Measurements from ENCODE around the gene ZNF778. TPM values are rescaled to one million over a fixed set of nuclear protein-coding genes. Genes with fewer than 3 reads are reported as not detected.

Gene ZNF778
- total and polyA plus RNA-seq, 2 of the 13 experiments (the other 11 are each of a cell fraction or from before 2014, with no cell fraction given): 3.8 to 7.2 TPM

DNA sequence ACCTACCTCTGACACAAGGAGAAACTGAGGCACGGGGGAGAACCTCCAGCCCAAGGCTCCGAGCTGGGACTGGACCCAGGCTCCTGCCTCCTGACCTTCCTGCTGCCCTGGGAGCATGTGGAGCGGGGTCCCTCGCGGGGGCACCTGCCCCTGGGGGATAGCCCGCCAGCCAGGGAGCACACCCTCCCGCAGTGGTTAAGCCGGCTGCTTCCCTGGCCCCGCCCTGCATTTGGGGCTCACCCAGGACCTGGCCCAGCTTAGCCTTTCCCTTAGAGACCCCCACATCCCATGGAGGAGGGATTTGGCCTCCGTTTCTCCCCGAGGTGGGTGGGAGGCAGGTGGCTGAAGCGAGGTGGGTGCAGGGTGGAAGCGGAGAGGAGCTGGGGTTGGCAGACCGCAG is 47.7 kb upstream of the ZNF778 start (continued):
- TF ChIP-seq ZNF136 (CRISPR knock-in tag; IDR thresholded peaks at IDR 0.05; ENCODE audit: low read depth): no peak
- no peak for TF ChIP-seq ZNF564 (CRISPR knock-in tag; IDR thresholded peaks at IDR 0.05)
- no peak for TF ChIP-seq ZNF446 (CRISPR knock-in tag; IDR thresholded peaks at IDR 0.05)
- TF ChIP-seq SP140L (CRISPR knock-in tag; IDR thresholded peaks at IDR 0.05; ENCODE audit: borderline replicate concordance): no peak
- no peak for TF ChIP-seq RARA (CRISPR knock-in tag; IDR thresholded peaks at IDR 0.05)
- TF ChIP-seq, protein P1, sequence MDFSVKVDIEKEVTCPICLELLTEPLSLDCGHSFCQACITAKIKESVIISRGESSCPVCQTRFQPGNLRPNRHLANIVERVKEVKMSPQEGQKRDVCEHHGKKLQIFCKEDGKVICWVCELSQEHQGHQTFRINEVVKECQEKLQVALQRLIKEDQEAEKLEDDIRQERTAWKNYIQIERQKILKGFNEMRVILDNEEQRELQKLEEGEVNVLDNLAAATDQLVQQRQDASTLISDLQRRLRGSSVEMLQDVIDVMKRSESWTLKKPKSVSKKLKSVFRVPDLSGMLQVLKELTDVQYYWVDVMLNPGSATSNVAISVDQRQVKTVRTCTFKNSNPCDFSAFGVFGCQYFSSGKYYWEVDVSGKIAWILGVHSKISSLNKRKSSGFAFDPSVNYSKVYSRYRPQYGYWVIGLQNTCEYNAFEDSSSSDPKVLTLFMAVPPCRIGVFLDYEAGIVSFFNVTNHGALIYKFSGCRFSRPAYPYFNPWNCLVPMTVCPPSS (IDR thresholded peaks at IDR 0.05): no peak
- no peak for TF ChIP-seq DNMT3B (CRISPR knock-in tag; conservative IDR thresholded peaks at IDR 0.05)
- TF ChIP-seq, protein P2, sequence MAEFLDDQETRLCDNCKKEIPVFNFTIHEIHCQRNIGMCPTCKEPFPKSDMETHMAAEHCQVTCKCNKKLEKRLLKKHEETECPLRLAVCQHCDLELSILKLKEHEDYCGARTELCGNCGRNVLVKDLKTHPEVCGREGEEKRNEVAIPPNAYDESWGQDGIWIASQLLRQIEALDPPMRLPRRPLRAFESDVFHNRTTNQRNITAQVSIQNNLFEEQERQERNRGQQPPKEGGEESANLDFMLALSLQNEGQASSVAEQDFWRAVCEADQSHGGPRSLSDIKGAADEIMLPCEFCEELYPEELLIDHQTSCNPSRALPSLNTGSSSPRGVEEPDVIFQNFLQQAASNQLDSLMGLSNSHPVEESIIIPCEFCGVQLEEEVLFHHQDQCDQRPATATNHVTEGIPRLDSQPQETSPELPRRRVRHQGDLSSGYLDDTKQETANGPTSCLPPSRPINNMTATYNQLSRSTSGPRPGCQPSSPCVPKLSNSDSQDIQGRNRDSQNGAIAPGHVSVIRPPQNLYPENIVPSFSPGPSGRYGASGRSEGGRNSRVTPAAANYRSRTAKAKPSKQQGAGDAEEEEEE (CRISPR knock-in tag; IDR thresholded peaks at IDR 0.05; ENCODE audit: borderline replicate concordance): no peak

DNA sequence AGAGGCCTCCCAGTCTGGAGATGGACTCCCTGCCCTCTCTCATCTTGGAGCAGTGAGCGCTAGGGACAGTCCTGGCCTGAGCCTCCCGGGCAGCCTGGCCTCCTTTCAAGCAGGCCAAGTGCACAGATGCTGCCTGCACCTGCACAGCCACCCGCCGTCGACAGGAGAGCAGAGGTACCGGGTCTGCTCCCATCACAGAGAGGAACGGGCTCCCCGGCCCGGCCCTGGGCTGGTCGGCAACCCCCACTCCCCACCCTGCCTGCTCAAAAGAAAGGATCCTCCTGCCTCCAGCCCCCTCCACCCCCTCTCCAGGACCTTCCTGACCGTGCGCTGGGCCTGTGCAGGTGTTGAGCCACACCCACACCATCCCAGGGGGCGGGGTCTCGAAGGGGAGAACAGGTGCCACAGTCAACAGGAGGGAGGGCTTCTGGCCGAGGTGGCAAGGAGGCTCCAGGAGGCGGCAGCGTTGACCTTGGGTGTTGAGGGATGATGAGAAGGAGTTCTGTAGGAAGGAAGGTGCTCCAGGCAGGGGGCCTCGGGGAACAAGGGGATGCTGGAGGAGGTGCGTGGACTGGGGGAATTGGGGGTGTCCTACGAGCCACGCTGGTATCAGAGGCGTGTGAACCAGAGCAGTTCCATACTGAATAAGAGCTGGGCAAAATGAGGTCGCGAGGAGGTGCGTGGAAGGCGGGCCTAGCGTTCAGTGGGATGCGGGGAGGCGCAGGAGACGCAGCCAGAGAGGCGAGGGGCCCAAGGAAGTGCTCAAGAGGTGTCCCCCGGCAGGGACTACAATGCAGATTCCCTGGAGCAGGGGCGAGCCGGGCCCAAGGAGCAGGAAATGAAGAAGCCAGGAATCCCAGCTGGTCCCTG is 46.9 kb upstream of the ZNF778 start:
- H3K36me3 ChIP-seq (replicated peaks in 1 of 2; ENCODE audit: control insufficient read depth in 1 of 2, insufficient read depth in 2 of 2, low read length in 2 of 2): no peaks in the 10 kb centered on the region
- H3K79me2 ChIP-seq (ENCODE audit: insufficient read depth, low read length): no peaks in the 10 kb centered on the region
- FAIRE-seq: no peak
- WGBS (ENCODE audit: low lambda C conversion rate): 42% methylated on average over 25 of the region's 34 CpGs
- H3K9me3 ChIP-seq (ENCODE audit: low read length): no peaks in the 10 kb centered on the region
- ATAC-seq: no peak
- intact Hi-C loops (cut with micrococcal nuclease; ENCODE audit: unreplicated experiment): loop anchor here (5.0 kb wide), 1 partner anchor 47 kb away; the partner anchor contains the start of gene ZNF778
- peak overlapping the region in 2 of 3 experiments; percentile 13 to 62; a peak in 2 of 6 replicates for H3K4me3 ChIP-seq (replicated peaks in 1 of 3; ENCODE audit: insufficient read depth in 1 of 3, low read depth in 2 of 3, low read length in 3 of 3)
- in situ Hi-C loops (cut with HindIII; ENCODE audit: extremely low pct_ligation_motif_present, low pct_unique_long_range_greater_than_20kb): no loop called here
- H2AFZ ChIP-seq (ENCODE audit: low read length): no peak overlapping the region
- H3K4me2 ChIP-seq (ENCODE audit: low read depth, low read length): peak overlapping the region; percentile 68
- H3K9ac ChIP-seq (ENCODE audit: insufficient read depth, low read depth, low read length): no peak overlapping the region
- POLR2A ChIA-PET: interaction anchor here (0.7 to 1.3 kb wide), 13 partner anchors 13 to 433 kb away, joined by 3 to 10 read pairs (median 3); partner anchors contain the start of genes GALNS, SLC22A31 and TRAPPC2L
- peaks cover 50 to 83% of the 10 kb centered on the region in 2 experiments for H3K27me3 ChIP-seq (ENCODE audit: control insufficient read depth in 1 of 2, insufficient read depth in 2 of 2, low read length in 2 of 2)
- H4K20me1 ChIP-seq (ENCODE audit: insufficient read depth, low read length): peaks cover 17% of the 10 kb centered on the region
- H3K4me1 ChIP-seq (ENCODE audit: insufficient read depth, low read length): peaks cover 62% of the 10 kb centered on the region
- BruUV-seq (replicated peaks): no TSS peak
- no peak for DNase-seq (ENCODE audit: low spot score)
- no peak overlapping the region for H3K27ac ChIP-seq (ENCODE audit: extremely low read length, insufficient read depth, low read length)
- CTCF ChIA-PET (ENCODE audit: low intra/inter-chr PET ratio, low total read pairs): interaction anchor here (3.4 kb wide), 1 partner anchor 331 kb away, joined by 17 read pairs; no protein-coding TSS in a partner anchor
- TF ChIP-seq, protein P3, sequence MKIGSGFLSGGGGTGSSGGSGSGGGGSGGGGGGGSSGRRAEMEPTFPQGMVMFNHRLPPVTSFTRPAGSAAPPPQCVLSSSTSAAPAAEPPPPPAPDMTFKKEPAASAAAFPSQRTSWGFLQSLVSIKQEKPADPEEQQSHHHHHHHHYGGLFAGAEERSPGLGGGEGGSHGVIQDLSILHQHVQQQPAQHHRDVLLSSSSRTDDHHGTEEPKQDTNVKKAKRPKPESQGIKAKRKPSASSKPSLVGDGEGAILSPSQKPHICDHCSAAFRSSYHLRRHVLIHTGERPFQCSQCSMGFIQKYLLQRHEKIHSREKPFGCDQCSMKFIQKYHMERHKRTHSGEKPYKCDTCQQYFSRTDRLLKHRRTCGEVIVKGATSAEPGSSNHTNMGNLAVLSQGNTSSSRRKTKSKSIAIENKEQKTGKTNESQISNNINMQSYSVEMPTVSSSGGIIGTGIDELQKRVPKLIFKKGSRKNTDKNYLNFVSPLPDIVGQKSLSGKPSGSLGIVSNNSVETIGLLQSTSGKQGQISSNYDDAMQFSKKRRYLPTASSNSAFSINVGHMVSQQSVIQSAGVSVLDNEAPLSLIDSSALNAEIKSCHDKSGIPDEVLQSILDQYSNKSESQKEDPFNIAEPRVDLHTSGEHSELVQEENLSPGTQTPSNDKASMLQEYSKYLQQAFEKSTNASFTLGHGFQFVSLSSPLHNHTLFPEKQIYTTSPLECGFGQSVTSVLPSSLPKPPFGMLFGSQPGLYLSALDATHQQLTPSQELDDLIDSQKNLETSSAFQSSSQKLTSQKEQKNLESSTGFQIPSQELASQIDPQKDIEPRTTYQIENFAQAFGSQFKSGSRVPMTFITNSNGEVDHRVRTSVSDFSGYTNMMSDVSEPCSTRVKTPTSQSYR (CRISPR knock-in tag; IDR thresholded peaks at IDR 0.05; ENCODE audit: borderline replicate concordance): no peak
- TF ChIP-seq, protein P4, sequence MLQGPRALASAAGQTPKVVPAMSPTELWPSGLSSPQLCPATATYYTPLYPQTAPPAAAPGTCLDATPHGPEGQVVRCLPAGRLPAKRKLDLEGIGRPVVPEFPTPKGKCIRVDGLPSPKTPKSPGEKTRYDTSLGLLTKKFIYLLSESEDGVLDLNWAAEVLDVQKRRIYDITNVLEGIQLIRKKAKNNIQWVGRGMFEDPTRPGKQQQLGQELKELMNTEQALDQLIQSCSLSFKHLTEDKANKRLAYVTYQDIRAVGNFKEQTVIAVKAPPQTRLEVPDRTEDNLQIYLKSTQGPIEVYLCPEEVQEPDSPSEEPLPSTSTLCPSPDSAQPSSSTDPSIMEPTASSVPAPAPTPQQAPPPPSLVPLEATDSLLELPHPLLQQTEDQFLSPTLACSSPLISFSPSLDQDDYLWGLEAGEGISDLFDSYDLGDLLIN (CRISPR knock-in tag; IDR thresholded peaks at IDR 0.05; ENCODE audit: borderline replicate concordance): no peak
- TF ChIP-seq, protein P5, sequence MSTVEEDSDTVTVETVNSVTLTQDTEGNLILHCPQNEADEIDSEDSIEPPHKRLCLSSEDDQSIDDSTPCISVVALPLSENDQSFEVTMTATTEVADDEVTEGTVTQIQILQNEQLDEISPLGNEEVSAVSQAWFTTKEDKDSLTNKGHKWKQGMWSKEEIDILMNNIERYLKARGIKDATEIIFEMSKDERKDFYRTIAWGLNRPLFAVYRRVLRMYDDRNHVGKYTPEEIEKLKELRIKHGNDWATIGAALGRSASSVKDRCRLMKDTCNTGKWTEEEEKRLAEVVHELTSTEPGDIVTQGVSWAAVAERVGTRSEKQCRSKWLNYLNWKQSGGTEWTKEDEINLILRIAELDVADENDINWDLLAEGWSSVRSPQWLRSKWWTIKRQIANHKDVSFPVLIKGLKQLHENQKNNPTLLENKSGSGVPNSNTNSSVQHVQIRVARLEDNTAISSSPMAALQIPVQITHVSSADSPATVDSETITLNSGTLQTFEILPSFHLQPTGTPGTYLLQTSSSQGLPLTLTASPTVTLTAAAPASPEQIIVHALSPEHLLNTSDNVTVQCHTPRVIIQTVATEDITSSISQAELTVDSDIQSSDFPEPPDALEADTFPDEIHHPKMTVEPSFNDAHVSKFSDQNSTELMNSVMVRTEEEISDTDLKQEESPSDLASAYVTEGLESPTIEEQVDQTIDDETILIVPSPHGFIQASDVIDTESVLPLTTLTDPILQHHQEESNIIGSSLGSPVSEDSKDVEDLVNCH (CRISPR knock-in tag; IDR thresholded peaks at IDR 0.05): no peak

Measured in HepG2 (cell line).